ENCODE results near the gene FRMD4A. TPM values are rescaled to one million over a fixed set of nuclear protein-coding genes. Genes with fewer than 3 reads are reported as not detected.

FRMD4A gene
- polyA plus RNA-seq, 1 donor (not counting 4 experiments of a cell fraction or from before 2014, with no cell fraction given) = 12.9 TPM

DNA sequence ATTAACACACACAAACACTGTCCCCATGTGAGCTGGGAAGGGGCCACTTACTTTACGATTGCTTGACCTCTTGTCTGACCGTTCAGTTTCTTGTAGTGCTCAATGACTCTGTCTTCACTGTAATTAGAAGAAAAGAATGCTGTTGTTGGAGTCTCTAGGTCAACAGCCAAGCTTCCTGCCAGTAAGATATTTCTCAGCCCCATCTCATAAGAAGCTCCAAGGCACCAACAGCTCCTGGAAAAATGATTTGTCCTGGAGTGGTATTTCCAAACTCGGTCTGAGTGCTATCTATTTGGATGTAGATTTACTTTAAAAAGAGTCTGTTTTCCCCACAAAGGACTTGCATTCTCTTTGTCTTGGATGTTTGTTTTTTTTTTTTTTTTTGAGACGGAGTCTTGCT lies 590.3 kb downstream of the FRMD4A start:
- H3K27me3 ChIP-seq (ENCODE audit: control insufficient read depth, extremely low read depth, insufficient read depth, low read length) = no peaks in the 10 kb centered on the region
- no peaks in the 10 kb centered on the region for H3K4me1 ChIP-seq (ENCODE audit: control insufficient read depth, extremely low read depth, insufficient read depth, low read length)
- no peak for FAIRE-seq
- H3K4me3 ChIP-seq (ENCODE audit: control insufficient read depth in 2 of 3, extremely low read depth in 1 of 3, insufficient read depth in 2 of 3, low read depth in 1 of 3, low read length in 3 of 3) = no peak overlapping the region
- no peak for TF ChIP-seq EZH2 (IDR thresholded peaks at IDR 0.05; ENCODE audit: low read length)
- TF ChIP-seq, protein P1, sequence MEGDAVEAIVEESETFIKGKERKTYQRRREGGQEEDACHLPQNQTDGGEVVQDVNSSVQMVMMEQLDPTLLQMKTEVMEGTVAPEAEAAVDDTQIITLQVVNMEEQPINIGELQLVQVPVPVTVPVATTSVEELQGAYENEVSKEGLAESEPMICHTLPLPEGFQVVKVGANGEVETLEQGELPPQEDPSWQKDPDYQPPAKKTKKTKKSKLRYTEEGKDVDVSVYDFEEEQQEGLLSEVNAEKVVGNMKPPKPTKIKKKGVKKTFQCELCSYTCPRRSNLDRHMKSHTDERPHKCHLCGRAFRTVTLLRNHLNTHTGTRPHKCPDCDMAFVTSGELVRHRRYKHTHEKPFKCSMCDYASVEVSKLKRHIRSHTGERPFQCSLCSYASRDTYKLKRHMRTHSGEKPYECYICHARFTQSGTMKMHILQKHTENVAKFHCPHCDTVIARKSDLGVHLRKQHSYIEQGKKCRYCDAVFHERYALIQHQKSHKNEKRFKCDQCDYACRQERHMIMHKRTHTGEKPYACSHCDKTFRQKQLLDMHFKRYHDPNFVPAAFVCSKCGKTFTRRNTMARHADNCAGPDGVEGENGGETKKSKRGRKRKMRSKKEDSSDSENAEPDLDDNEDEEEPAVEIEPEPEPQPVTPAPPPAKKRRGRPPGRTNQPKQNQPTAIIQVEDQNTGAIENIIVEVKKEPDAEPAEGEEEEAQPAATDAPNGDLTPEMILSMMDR (optimal IDR thresholded peaks at IDR 0.05 in 1 of 3, IDR thresholded peaks at IDR 0.05 in 1 of 3, conservative IDR thresholded peaks at IDR 0.05 in 1 of 3; ENCODE audit: extremely low read depth in 1 of 3, insufficient read depth in 2 of 3, low read length in 3 of 3) = no peak
- H3K4me2 ChIP-seq (ENCODE audit: control insufficient read depth, extremely low read depth, insufficient read depth, low read depth, low read length) = no peak overlapping the region
- H3K9me3 ChIP-seq (ENCODE audit: control insufficient read depth, low read depth, low read length) = no peaks in the 10 kb centered on the region
- no peak for DNase-seq (ENCODE audit: low read depth, low spot score)
- no peak overlapping the region for H2AFZ ChIP-seq (ENCODE audit: control insufficient read depth, low read length)
- no peaks in the 10 kb centered on the region for H3K36me3 ChIP-seq (ENCODE audit: control insufficient read depth in 2 of 2, extremely low read depth in 1 of 2, insufficient read depth in 2 of 2, low read length in 2 of 2)
- H4K20me1 ChIP-seq (ENCODE audit: control insufficient read depth, extremely low read depth, insufficient read depth, low read length) = no peaks in the 10 kb centered on the region
- no peak overlapping the region for H3K9ac ChIP-seq (ENCODE audit: control insufficient read depth, extremely low read depth, insufficient read depth, low read length)
- no peaks in the 10 kb centered on the region for H3K9me1 ChIP-seq (ENCODE audit: control insufficient read depth, extremely low read depth, insufficient read depth, low read length)
- H3K79me2 ChIP-seq (ENCODE audit: control insufficient read depth, insufficient read depth, low read length) = no peaks in the 10 kb centered on the region
- no peak overlapping the region for H3K27ac ChIP-seq (ENCODE audit: control insufficient read depth, insufficient read depth, low read length)
- dilution Hi-C loops (cut with MboI; ENCODE audit: extremely low pct_ligation_motif_present, low sequenced_read_pairs) = no loop called here

DNA sequence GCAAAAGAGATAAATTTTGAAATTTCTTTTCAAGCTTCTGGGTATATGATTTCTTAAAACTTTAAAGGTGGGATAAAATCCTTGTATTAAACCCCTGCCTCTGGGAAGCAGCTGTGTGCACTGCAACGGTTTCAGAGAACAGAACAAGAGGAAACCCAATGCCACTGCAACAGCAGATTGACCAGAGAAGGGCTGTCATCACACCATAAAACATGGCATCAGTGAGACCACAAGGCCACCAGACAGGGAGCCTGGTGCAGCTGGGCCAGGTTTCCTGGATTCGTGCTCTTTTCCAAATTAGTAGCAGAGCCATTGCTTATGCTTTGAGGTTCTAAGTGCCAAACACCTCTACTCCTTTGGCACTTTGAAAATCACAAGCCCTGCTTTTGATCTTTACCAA lies 591.5 kb downstream of the FRMD4A start:
- H3K79me2 ChIP-seq (ENCODE audit: control insufficient read depth, insufficient read depth, low read length) = no peaks in the 10 kb centered on the region
- H3K27ac ChIP-seq (ENCODE audit: control insufficient read depth, insufficient read depth, low read length) = no peak overlapping the region
- H3K4me3 ChIP-seq (ENCODE audit: control insufficient read depth in 2 of 3, extremely low read depth in 1 of 3, insufficient read depth in 2 of 3, low read depth in 1 of 3, low read length in 3 of 3) = no peak overlapping the region
- H3K36me3 ChIP-seq (ENCODE audit: control insufficient read depth in 2 of 2, extremely low read depth in 1 of 2, insufficient read depth in 2 of 2, low read length in 2 of 2) = no peaks in the 10 kb centered on the region
- FAIRE-seq = no peak
- dilution Hi-C loops (cut with MboI; ENCODE audit: extremely low pct_ligation_motif_present, low sequenced_read_pairs) = no loop called here
- no peak overlapping the region for H3K9ac ChIP-seq (ENCODE audit: control insufficient read depth, extremely low read depth, insufficient read depth, low read length)
- no peaks in the 10 kb centered on the region for H3K9me3 ChIP-seq (ENCODE audit: control insufficient read depth, low read depth, low read length)
- no peaks in the 10 kb centered on the region for H3K27me3 ChIP-seq (ENCODE audit: control insufficient read depth, extremely low read depth, insufficient read depth, low read length)
- no peak overlapping the region for H2AFZ ChIP-seq (ENCODE audit: control insufficient read depth, low read length)
- no peaks in the 10 kb centered on the region for H3K4me1 ChIP-seq (ENCODE audit: control insufficient read depth, extremely low read depth, insufficient read depth, low read length)
- TF ChIP-seq, protein P1 (optimal IDR thresholded peaks at IDR 0.05 in 1 of 3, IDR thresholded peaks at IDR 0.05 in 1 of 3, conservative IDR thresholded peaks at IDR 0.05 in 1 of 3; ENCODE audit: extremely low read depth in 1 of 3, insufficient read depth in 2 of 3, low read length in 3 of 3) = no peak
- no peak for TF ChIP-seq EZH2 (IDR thresholded peaks at IDR 0.05; ENCODE audit: low read length)
- DNase-seq (ENCODE audit: low read depth, low spot score) = no peak
- H3K9me1 ChIP-seq (ENCODE audit: control insufficient read depth, extremely low read depth, insufficient read depth, low read length) = no peaks in the 10 kb centered on the region
- H3K4me2 ChIP-seq (ENCODE audit: control insufficient read depth, extremely low read depth, insufficient read depth, low read depth, low read length) = no peak overlapping the region
- no peaks in the 10 kb centered on the region for H4K20me1 ChIP-seq (ENCODE audit: control insufficient read depth, extremely low read depth, insufficient read depth, low read length)
